NT2/D1 (cell line): ENCODE measurements around the gene NKAIN1.
"Not testable (repeated sequence)": the region's sequence is repeated elsewhere in the genome, so short reads cannot be mapped to it uniquely, and the experiment has no call there.

Source experiments
- DNase-seq: peaks from one replicate; pipeline ENCODE4 v3.0.0-alpha.2; 2011; ENCODE audit warnings: low read depth, low spot score
- H3K27me3 ChIP-seq: 2 replicates; pipeline ENCODE4 v1.6.0; 2011; ENCODE audit warnings: mild to moderate bottlenecking; ENCODE audit not compliant: insufficient read length, insufficient read depth
- H3K36me3 ChIP-seq: 2 replicates; pipeline ENCODE4 v1.6.1; 2011; ENCODE audit warnings: mild to moderate bottlenecking, low read length, mixed read lengths; ENCODE audit not compliant: insufficient read depth, insufficient read length
- H3K4me1 ChIP-seq: 2 replicates; pipeline ENCODE4 v1.5.1; 2011; ENCODE audit not compliant: insufficient read depth, insufficient read length
- H3K4me3 ChIP-seq: 2 replicates; pipeline ENCODE4 v1.5.1; 2011; ENCODE audit warnings: low read depth; ENCODE audit not compliant: insufficient read length
- H3K9ac ChIP-seq: 2 replicates; pipeline ENCODE4 v1.6.0; 2011; ENCODE audit warnings: low read depth; ENCODE audit not compliant: insufficient read length
- H3K9me3 ChIP-seq: 2 replicates; pipeline ENCODE4 v1.5.1; 2011; ENCODE audit warnings: mild to moderate bottlenecking, low read length; ENCODE audit not compliant: insufficient read depth
- SUZ12 ChIP-seq: IDR thresholded peaks from 2 replicates; pipeline ENCODE4 v1.6.1; 2011; ENCODE audit not compliant: insufficient read length, insufficient read depth; ENCODE audit errors: extremely low read depth
- YY1 ChIP-seq: IDR thresholded peaks from 2 replicates; pipeline ENCODE4 v1.6.1; 2011; ENCODE audit not compliant: insufficient read length, insufficient read depth
- ZNF274 ChIP-seq: IDR thresholded peaks from 2 replicates; pipeline ENCODE4 v1.6.1; 2011; ENCODE audit warnings: mild to moderate bottlenecking, low read depth, low read length

The NKAIN1 gene

DNA sequence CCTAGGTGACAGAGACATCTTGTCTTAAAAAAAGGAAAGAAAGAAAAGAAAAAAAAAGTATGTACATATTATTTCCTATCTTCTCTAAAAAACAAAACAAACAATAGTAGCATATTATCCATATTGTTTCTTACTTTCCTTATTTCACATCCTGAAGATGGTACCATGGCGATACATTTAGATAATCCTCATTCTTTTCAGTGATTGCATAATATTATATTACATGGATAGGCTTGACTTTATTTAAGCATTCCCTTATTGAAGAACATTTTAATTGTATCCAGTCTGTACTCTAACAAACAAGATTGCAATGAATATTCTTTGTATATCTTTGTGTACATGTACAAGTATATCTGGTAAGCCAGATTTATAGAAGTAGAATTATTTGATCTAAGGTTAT is 91.3 kb downstream of the NKAIN1 start:
- no peak for DNase-seq
- no peak overlapping the region for H3K4me3 ChIP-seq
- no peaks in the 10 kb centered on the region for H3K9me3 ChIP-seq
- H3K9ac ChIP-seq, result no peak overlapping the region
- H3K36me3 ChIP-seq, result no peaks in the 10 kb centered on the region
- no peaks in the 10 kb centered on the region for H3K27me3 ChIP-seq
- peaks cover 7% of the 10 kb centered on the region for H3K4me1 ChIP-seq
- TF ChIP-seq ZNF274, result no peak
- no peak for TF ChIP-seq YY1
- TF ChIP-seq SUZ12, result no peak

DNA sequence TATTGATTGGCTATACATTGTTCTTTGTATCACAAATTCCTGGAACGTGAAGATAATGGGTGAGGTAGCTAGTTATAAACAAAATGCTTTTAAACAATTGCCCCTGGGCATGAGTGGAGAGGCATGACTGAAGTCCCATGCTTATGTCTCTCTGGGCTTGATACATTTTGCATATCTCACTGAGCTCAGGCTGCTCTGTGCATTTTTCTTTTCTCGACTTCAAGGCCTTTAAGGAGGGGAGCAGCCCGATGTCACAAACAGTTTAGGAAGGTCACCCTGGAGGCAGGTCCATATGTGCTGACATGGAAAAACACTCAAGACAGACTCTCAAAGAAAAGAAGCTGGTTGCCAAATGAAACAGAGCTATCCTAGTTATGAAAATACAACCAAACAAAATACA is 94.0 kb downstream of the NKAIN1 start:
- TF ChIP-seq SUZ12, result no peak
- no peak for TF ChIP-seq ZNF274
- TF ChIP-seq YY1, result no peak
- H3K36me3 ChIP-seq, result no peaks in the 10 kb centered on the region
- H3K9me3 ChIP-seq, result no peaks in the 10 kb centered on the region
- H3K4me1 ChIP-seq, result peaks cover 5% of the 10 kb centered on the region
- no peak for DNase-seq
- H3K27me3 ChIP-seq, result no peaks in the 10 kb centered on the region
- no peak overlapping the region for H3K9ac ChIP-seq
- no peak overlapping the region for H3K4me3 ChIP-seq

DNA sequence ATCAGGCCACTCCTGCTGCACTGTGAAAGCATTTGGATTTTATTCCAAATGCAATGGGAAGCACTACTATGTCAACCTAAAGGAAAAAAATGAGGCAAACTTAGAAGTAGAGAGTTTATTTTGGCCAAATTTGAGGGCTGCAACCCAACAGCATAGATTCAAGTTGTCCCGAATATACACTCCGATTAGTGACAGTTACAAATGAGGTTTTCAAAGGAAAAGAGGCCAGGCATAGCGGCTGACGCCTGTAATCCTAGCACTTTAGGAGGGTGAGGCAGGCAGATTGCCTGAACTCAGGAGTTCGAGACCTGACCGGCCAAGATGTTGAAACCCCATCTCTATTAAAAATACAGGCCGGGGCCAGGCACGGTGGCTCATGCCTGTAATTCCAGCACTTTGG is 95.2 kb downstream of the NKAIN1 start:
- H3K9me3 ChIP-seq, result no peaks in the 10 kb centered on the region
- no peak for DNase-seq
- H3K4me3 ChIP-seq, result no peak overlapping the region
- H3K4me1 ChIP-seq, result peaks cover 5% of the 10 kb centered on the region
- no peaks in the 10 kb centered on the region for H3K36me3 ChIP-seq
- no peaks in the 10 kb centered on the region for H3K27me3 ChIP-seq
- no peak overlapping the region for H3K9ac ChIP-seq
- no peak for TF ChIP-seq ZNF274
- TF ChIP-seq YY1, result no peak
- no peak for TF ChIP-seq SUZ12

DNA sequence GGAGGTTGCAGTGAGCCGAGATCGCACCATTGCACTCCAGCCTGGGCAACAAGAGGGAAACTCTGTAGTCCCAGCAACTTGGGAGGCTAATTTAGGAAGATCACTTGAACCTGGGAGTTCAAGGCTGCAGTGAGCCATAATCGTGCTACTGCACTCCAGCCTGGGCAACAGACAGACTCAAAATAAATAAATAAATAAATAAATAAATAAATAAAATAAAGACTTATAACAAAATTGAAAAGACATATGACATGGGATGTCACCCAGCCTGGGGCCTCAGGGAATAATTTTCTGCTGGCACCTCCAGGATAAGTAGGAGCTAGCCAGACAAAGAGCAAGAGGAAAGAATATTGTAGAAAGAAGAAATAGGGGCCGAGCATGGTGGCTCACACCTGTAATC is 96.2 kb downstream of the NKAIN1 start:
- DNase-seq, result no peak
- TF ChIP-seq SUZ12 (no peak), ZNF274 (no peak), YY1 (no peak)
- Histone ChIP-seq H3K9ac (no peak overlapping the region), H3K27me3 (no peaks in the 10 kb centered on the region), H3K36me3 (no peaks in the 10 kb centered on the region), H3K9me3 (no peaks in the 10 kb centered on the region), H3K4me3 (no peak overlapping the region), H3K4me1 (peaks cover 5% of the 10 kb centered on the region)

- no peak overlapping the region for H3K4me3 ChIP-seq
- H3K9me3 ChIP-seq, result no peaks in the 10 kb centered on the region
- TF ChIP-seq YY1 (no peak), ZNF274 (no peak), SUZ12 (no peak)
- H3K36me3 ChIP-seq, result no peaks in the 10 kb centered on the region
- no peaks in the 10 kb centered on the region for H3K27me3 ChIP-seq
- H3K4me1 ChIP-seq, result peaks cover 5% of the 10 kb centered on the region
- no peak for DNase-seq
- H3K9ac ChIP-seq, result no peak overlapping the region
Observed at GRCh38 chr1:31142406-31142805, 97.3 kb downstream of the NKAIN1 start.

DNA sequence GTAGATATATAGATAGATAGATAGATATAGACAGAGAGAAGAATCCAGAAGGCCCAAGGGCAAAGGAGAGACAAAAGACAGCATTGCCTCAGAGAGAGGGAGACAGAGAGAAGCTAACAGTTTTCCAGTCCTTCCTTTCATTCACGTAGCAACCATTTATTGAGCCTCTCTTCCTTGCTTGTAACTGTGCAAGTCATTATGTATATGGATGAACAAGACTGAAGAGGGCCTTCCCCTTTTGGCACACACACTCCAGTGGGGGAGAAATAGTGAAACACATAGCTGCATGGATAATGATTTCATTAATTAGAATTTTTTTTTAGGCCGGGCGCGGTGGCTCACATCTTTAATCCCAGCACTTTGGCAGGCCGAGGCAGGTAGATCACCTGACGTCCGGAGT is 99.4 kb downstream of the NKAIN1 start:
- H3K9ac ChIP-seq, result no peak overlapping the region
- no peaks in the 10 kb centered on the region for H3K9me3 ChIP-seq
- no peak for DNase-seq
- H3K27me3 ChIP-seq, result no peaks in the 10 kb centered on the region
- H3K4me3 ChIP-seq, result no peak overlapping the region
- H3K4me1 ChIP-seq, result peaks cover 6% of the 10 kb centered on the region
- H3K36me3 ChIP-seq, result no peaks in the 10 kb centered on the region
- TF ChIP-seq ZNF274 (no peak), SUZ12 (no peak), YY1 (no peak)

GRCh38 chr1:31138797-31139521 is 100.7 kb downstream of the NKAIN1 start:
- not testable (repeated sequence) for H3K4me3 ChIP-seq, H3K36me3 ChIP-seq, DNase-seq, H3K27me3 ChIP-seq, H3K4me1 ChIP-seq, H3K9ac ChIP-seq, H3K9me3 ChIP-seq

GRCh38 chr1:31137873-31138272 is 101.8 kb downstream of the NKAIN1 start:
- H3K9me3 ChIP-seq, H3K4me1 ChIP-seq, H3K36me3 ChIP-seq, H3K9ac ChIP-seq, H3K4me3 ChIP-seq, DNase-seq, H3K27me3 ChIP-seq: not testable (repeated sequence)
